ENCODE results near the gene ST3GAL2. TPM values are rescaled to one million over a fixed set of nuclear protein-coding genes. Genes with fewer than 3 reads are reported as not detected.

Gene ST3GAL2
- total RNA-seq, 1 experiment from 2014 or later: 45.9 TPM

- Histone ChIP-seq H3K23ac (ENCODE audit: insufficient read length, low read depth, low read length) (no peak overlapping the region), H2AFZ (ENCODE audit: low read length) (no peak overlapping the region), H3K79me2 (ENCODE audit: insufficient read depth, low read length) (no peaks in the 10 kb centered on the region), H3K18ac (ENCODE audit: insufficient read length, low read depth, low read length) (no peak overlapping the region), H3K4me2 (ENCODE audit: insufficient read depth, insufficient read length, low read length) (no peak overlapping the region), H2BK20ac (ENCODE audit: low read depth, low read length, poor library complexity, severe bottlenecking) (no peak overlapping the region), H3K4ac (ENCODE audit: low read depth, low read length) (no peak overlapping the region), H2BK15ac (ENCODE audit: low read depth, low read length) (no peak overlapping the region), H2BK120ac (ENCODE audit: low read depth, low read length, poor library complexity, severe bottlenecking) (no peak overlapping the region), H4K91ac (ENCODE audit: insufficient read length, low read depth, low read length) (no peak overlapping the region), H3K4me1 (ENCODE audit: insufficient read depth, low read length) (no peaks in the 10 kb centered on the region), H3K27ac (ENCODE audit: insufficient read length, low read depth, low read length) (no peak overlapping the region), H4K5ac (ENCODE audit: insufficient read length, low read depth, low read length) (no peak overlapping the region), H3T11ph (ENCODE audit: low read length) (no peak overlapping the region), H3K23me2 (ENCODE audit: insufficient read length, low read depth, low read length, poor library complexity, severe bottlenecking) (no peaks in the 10 kb centered on the region), H4K20me1 (ENCODE audit: control insufficient read depth, insufficient read depth, insufficient read length) (no peaks in the 10 kb centered on the region), H2BK5ac (ENCODE audit: insufficient read length, low read length) (no peak overlapping the region), H3K14ac (ENCODE audit: insufficient read depth, low read length) (no peak overlapping the region), H3K9ac (ENCODE audit: extremely low read depth, insufficient read length, low read length) (no peak overlapping the region), H3K56ac (ENCODE audit: insufficient read length, low read depth, low read length) (no peak overlapping the region), H2BK12ac (ENCODE audit: insufficient read length, low read depth, low read length) (no peak overlapping the region), H3K27me3 (ENCODE audit: insufficient read depth, low read length) (no peaks in the 10 kb centered on the region), H4K8ac (replicated peaks; ENCODE audit: insufficient read length, low read depth, low read length) (no peak overlapping the region), H3K79me1 (ENCODE audit: insufficient read depth, low read depth, low read length, poor library complexity, severe bottlenecking) (no peaks in the 10 kb centered on the region), H3K9me3 (ENCODE audit: control insufficient read depth, low read depth, low read length) (no peaks in the 10 kb centered on the region), H2AK5ac (ENCODE audit: insufficient read length, low read length) (no peak overlapping the region)
- no peak overlapping the region for H3K27ac Mint-ChIP-seq
- H3K4me1 Mint-ChIP-seq: peaks cover 7 to 11% of the 10 kb centered on the region in 2 experiments
- TF ChIP-seq CTCF (conservative IDR thresholded peaks at IDR 0.05): no peak
- no peaks in the 10 kb centered on the region for H3K9me3 Mint-ChIP-seq
- peaks cover 5 to 34% (median 9%) of the 10 kb centered on the region in 3 experiments; a peak in 5 of 7 replicates for H3K36me3 Mint-ChIP-seq (ENCODE audit: insufficient read depth in 1 of 3, low read depth in 3 of 3)
- H3K27me3 Mint-ChIP-seq (ENCODE audit: low read depth): no peaks in the 10 kb centered on the region
- no CpG with 5 or more reads among the region's 30 CpGs for WGBS (ENCODE audit: extremely low coverage, insufficient read length, low lambda C conversion rate)
- no peak for DNase-seq
- H3K4me3 Mint-ChIP-seq: no peak overlapping the region
These were observed 40.6 kb downstream of the ST3GAL2 start for GRCh38 chr16:70398177-70398743.
